ENCODE results near the gene RALB.

- TF ChIP-seq POLR2A (IDR thresholded peaks at IDR 0.05) (peak in 1 of 4 donors; percentile 36), CTCF (IDR thresholded peaks at IDR 0.05) (no peak)
Observed at GRCh38 chr2:120231974-120232635, 20.5 kb upstream of the RALB start.

All from upper lobe of left lung (tissue), 4 donors.